Heart left ventricle (tissue), 16 donors: ENCODE data around the gene RRAS. TPM values are rescaled to one million over a fixed set of nuclear protein-coding genes. Genes with fewer than 3 reads are reported as not detected.

Experiments used
- ATAC-seq, 4 donors: fragments of 200-7000 bp; cut with Tn5 transposase; one replicate each; pipeline ENCODE4 v1.9.1; 2020 to 2022; ENCODE audit warnings: moderate library complexity in 4 of 4, mild to moderate bottlenecking in 3 of 4, moderate number of reproducible peaks in 1 of 4
- DNase-seq, 5 donors: peaks; one replicate each; pipeline ENCODE4 v3.0.0-alpha.2; 2020
- H3K27ac ChIP-seq, 12 donors: fragments of 200-600 bp; sonication (generic) in 4 of 12; one replicate each; pipeline versions ENCODE4 v1.5.0 to v1.8.0; 2016 to 2022; ENCODE audit warnings: mild to moderate bottlenecking in 2 of 12
- H3K27me3 ChIP-seq, 9 donors: fragments of 200-600 bp; sonication (generic) in 2 of 9; one replicate each; pipeline versions ENCODE4 v1.5.1 to v1.8.0; 2016 to 2022; ENCODE audit warnings: mild to moderate bottlenecking in 3 of 9
- H3K36me3 ChIP-seq, 9 donors: fragments of 200-600 bp; sonication (generic) in 2 of 9; one replicate each; pipeline versions ENCODE4 v1.5.0 to v1.8.0; 2018 to 2022; ENCODE audit warnings: mild to moderate bottlenecking in 2 of 9
- H3K4me1 ChIP-seq, 12 donors: fragments of 200-600 bp; sonication (generic) in 4 of 12; one replicate each; pipeline versions ENCODE4 v1.5.0 to v1.8.0; 2016 to 2022; ENCODE audit warnings: mild to moderate bottlenecking in 3 of 12
- H3K4me3 ChIP-seq, 12 donors: fragments of 200-600 bp; sonication (generic) in 4 of 12; one replicate each; pipeline versions ENCODE4 v1.5.0 to v1.8.0; 2017 to 2022; ENCODE audit warnings: mild to moderate bottlenecking in 9 of 12, moderate library complexity in 4 of 12
- H3K9me3 ChIP-seq, 12 donors: fragments of 200-600 bp; sonication (generic) in 4 of 12; one replicate each; pipeline versions ENCODE4 v1.5.0 to v1.8.0; 2016 to 2022; ENCODE audit warnings: mild to moderate bottlenecking in 1 of 12
- CTCF ChIP-seq, 12 donors: fragments of 200-600 bp; sonication (generic) in 4 of 12; IDR thresholded peaks; one replicate each; pipeline versions ENCODE4 v1.5.0 to v1.8.0; 2018 to 2022; ENCODE audit warnings: antibody characterized with exemption in 12 of 12, mild to moderate bottlenecking in 5 of 12
- POLR2A ChIP-seq, 2 donors: fragments of 450-650 bp; IDR thresholded peaks; one replicate each; pipeline ENCODE4 v1.6.1; 2017; ENCODE audit warnings: antibody characterized with exemption in 2 of 2, mild to moderate bottlenecking in 2 of 2, moderate library complexity in 2 of 2
- WGBS, 4 donors: extraction: QIAGEN DNeasy Blood & Tissue Kit in 2 of 4; methylation state at CpG; one replicate each; pipeline versions ENCODE4 v1.1.5 to v1.1.7; 2013 to 2018; 5-methylcytosine and 5-hydroxymethylcytosine counted together
- intact Hi-C, 10 donors: fragments of 100-400 bp; cut with DNase I; formaldehyde crosslinking; loops; one replicate each; pipeline versions ENCODE4 v1.11.1 to v1.14.2; 2022
- polyA plus RNA-seq, 2 donors: library from polyadenylated mRNA; stranded (reverse); fragments of 200-250 nt; gene quantifications; one replicate each; pipeline ENCODE4 v1.2.3, GENCODE V29; 2013
- total RNA-seq, 9 donors: library from RNA; depleted of rRNA in 2 of 9; stranded (reverse); fragments of >200 nt in 2 of 9; fragmentation: NEBNext Ultra II Directional in 3 of 9; extraction: Animal tissue kit (Norgen Biotek cat#: 25700) in 3 of 9; gene quantifications; one replicate each; pipeline versions ENCODE4 v1.1.0 to v1.2.4, GENCODE V29; 2016 to 2023
- donor health status: ischemic (EF 13 %, LVEDD 7.1; RV severe dilation, severe dysfunction).
- donor health status: healthy with polysubstance abuse.
- donor health status: DM: no; HTN: yes; CAD: no.
- donor health status: DM: no; HTN: no; CAD: no.
- donor health status: ischemic (EF 25% LVEDD 6.9; RV normal size, moderate dysfunction).
- donor health status: ischemic (EF 25% LVEDD 5.7; RV mildly dilated, moderate dysfunction).
- donor health status: healthy.
- donor health status: DM: yes; HTN: yes; CAD: no.
- donor health status: ischemic (EF 35%, LVEDD 5.7; RV mildly dilated, moderate dysfunction).
- donor health status: nonischemic (EF 11% LVEDD 7.7; RV severe dilation, severe dysfunction).
- donor health status: DM: yes; HTN: yes; CAD: no.
- donor health status: PGD.
- donor health status: ischemic (EF 29% LVEDD 5.4; RV normal size, mild dysfunction).
- donor health status: nonischemic (EF 23%, LVEDD 6.1; RV moderate dilation, normal function).

The RRAS gene
- total and polyA plus RNA-seq, 11 donors = 64.4 to 177 (median 112) TPM

- no peaks in the 10 kb centered on the region for H3K9me3 ChIP-seq
- intact Hi-C loops = loop anchor here in 7 of 10 donors (1.0 to 10.0 kb wide), 14 partner anchors 36 to 234 kb away; partner anchors contain the start of genes PRR12 (in 3 of the 7), PNKP (in 2 of the 7), RPS11 (in 2 of the 7) and RRAS (in 2 of the 7)
- no peaks in the 10 kb centered on the region for H3K27me3 ChIP-seq
- H3K4me3 ChIP-seq = peak overlapping the region; percentile 71 to 100 (median 94)
- H3K27ac ChIP-seq = peak overlapping the region; percentile 80 to 100 (median 95)
- peak; percentile 87 to 92 (median 91) for ATAC-seq
- peaks cover 0 to 57% (median 41%) of the 10 kb centered on the region in 12 donors for H3K4me1 ChIP-seq
- peak; percentile 99 to 100 (median 100) for DNase-seq
- H3K36me3 ChIP-seq = peaks cover 0 to 11% (median 10%) of the 10 kb centered on the region in 9 donors
- 0 to 1% (median 0%) methylated on average over 10 to 34 of the region's 34 CpGs for WGBS, 4 donors
- no peak for TF ChIP-seq POLR2A (IDR thresholded peaks at IDR 0.05)
- no peak for TF ChIP-seq CTCF (IDR thresholded peaks at IDR 0.05)
These were observed 36.9 kb upstream of the RRAS start for GRCh38 chr19:49676784-49677230.

- no peaks in the 10 kb centered on the region for H3K9me3 ChIP-seq
- intact Hi-C loops = loop anchor here in 7 of 10 donors (1.0 to 10.0 kb wide), 12 partner anchors 35 to 191 kb away; partner anchors contain the start of genes PRR12 (in 3 of the 7), PNKP (in 2 of the 7), RPS11 (in 2 of the 7) and RRAS (in 2 of the 7)
- H3K27me3 ChIP-seq = no peaks in the 10 kb centered on the region
- peaks cover 0 to 5% (median 4%) of the 10 kb centered on the region in 9 donors for H3K36me3 ChIP-seq
- 1 to 4% (median 2%) methylated on average over 26 to 27 of the region's 27 CpGs for WGBS, 4 donors
- H3K27ac ChIP-seq = peak overlapping the region; percentile 76 to 97 (median 92)
- peak; percentile 87 to 90 (median 88) for DNase-seq
- peak; percentile 37 to 55 (median 46) for ATAC-seq
- peaks cover 0 to 53% (median 40%) of the 10 kb centered on the region in 12 donors for H3K4me1 ChIP-seq
- peak overlapping the region in 11 of 12 donors; percentile 7 to 100 (median 48) for H3K4me3 ChIP-seq
- TF ChIP-seq CTCF (IDR thresholded peaks at IDR 0.05) (no peak), POLR2A (IDR thresholded peaks at IDR 0.05) (peak in 1 of 2 donors; percentile 54)
These were observed 36.3 kb upstream of the RRAS start for GRCh38 chr19:49676136-49676783.

- Histone ChIP-seq H3K4me1 (peaks cover 0 to 15% (median 9%) of the 10 kb centered on the region in 12 donors), H3K27me3 (no peaks in the 10 kb centered on the region), H3K36me3 (peaks cover 0 to 9% (median 0%) of the 10 kb centered on the region in 9 donors), H3K27ac (peak overlapping the region in 11 of 12 donors; percentile 32 to 68 (median 49)), H3K9me3 (no peaks in the 10 kb centered on the region), H3K4me3 (peak overlapping the region in 5 of 12 donors; percentile 13 to 37 (median 26))
- WGBS, 4 donors = 20 to 25% (median 24%) methylated on average over 28 of the region's 28 CpGs
- intact Hi-C loops = loop anchor here in 8 of 10 donors (5.0 to 10.0 kb wide), 8 partner anchors 78 to 192 kb away; partner anchors contain the start of genes PRR12 (in 2 of the 8), NOSIP (in 1 of the 8), PNKP (in 1 of the 8) and PRRG2 (in 1 of the 8)
- ATAC-seq (peak in 1 of 4 donors; percentile 2), DNase-seq (peak; percentile 72 to 91 (median 84))
- TF ChIP-seq POLR2A (IDR thresholded peaks at IDR 0.05) = no peak
- peak; percentile 80 to 95 (median 88) for TF ChIP-seq CTCF (IDR thresholded peaks at IDR 0.05)
These were observed 32.4 kb upstream of the RRAS start for GRCh38 chr19:49672131-49672919.
